Lower lobe of right lung (tissue), 2 donors: ENCODE data around the gene RNF225. TPM values are rescaled to one million over a fixed set of nuclear protein-coding genes. Genes with fewer than 3 reads are reported as not detected.

Experiments used
- ATAC-seq, 2 donors: fragments of 200-7000 bp; cut with Tn5 transposase; one replicate each; pipeline ENCODE4 v1.9.1; 2020 to 2022; ENCODE audit warnings: mild to moderate bottlenecking in 2 of 2, moderate library complexity in 2 of 2
- DNase-seq: peaks from one replicate; pipeline ENCODE4 v3.0.0-alpha.2; 2020
- H3K27ac ChIP-seq: fragments of 200-600 bp; one replicate; pipeline ENCODE4 v1.8.0; 2022
- H3K27me3 ChIP-seq: fragments of 200-600 bp; one replicate; pipeline ENCODE4 v1.8.0; 2022; ENCODE audit warnings: low read depth
- H3K36me3 ChIP-seq: fragments of 200-600 bp; one replicate; pipeline ENCODE4 v1.8.0; 2022; ENCODE audit warnings: mild to moderate bottlenecking
- H3K4me1 ChIP-seq: fragments of 200-600 bp; one replicate; pipeline ENCODE4 v1.8.0; 2022
- H3K4me3 ChIP-seq: fragments of 200-600 bp; one replicate; pipeline ENCODE4 v1.8.0; 2022; ENCODE audit warnings: mild to moderate bottlenecking
- H3K9me3 ChIP-seq: fragments of 200-600 bp; one replicate; pipeline ENCODE4 v1.8.0; 2022
- CTCF ChIP-seq: fragments of 200-600 bp; IDR thresholded peaks from one replicate; pipeline ENCODE4 v1.8.0; 2022; ENCODE audit warnings: antibody characterized with exemption, mild to moderate bottlenecking
- intact Hi-C: fragments of 100-400 bp; cut with DNase I; formaldehyde crosslinking; loops from one replicate; pipeline ENCODE4 v1.11.0; 2022
- total RNA-seq: library from RNA; stranded (reverse); fragmentation: NEBNext Ultra II Directional; extraction: Animal tissue kit (Norgen Biotek cat#: 25700); gene quantifications from one replicate; pipeline ENCODE4 v1.2.1, GENCODE V29; 2021
- donor health status: DM: no; HTN: yes; CAD: no; lungs with severe emphysema.

Gene RNF225
- total RNA-seq, 1 donor from 2014 or later = not detected

DNA sequence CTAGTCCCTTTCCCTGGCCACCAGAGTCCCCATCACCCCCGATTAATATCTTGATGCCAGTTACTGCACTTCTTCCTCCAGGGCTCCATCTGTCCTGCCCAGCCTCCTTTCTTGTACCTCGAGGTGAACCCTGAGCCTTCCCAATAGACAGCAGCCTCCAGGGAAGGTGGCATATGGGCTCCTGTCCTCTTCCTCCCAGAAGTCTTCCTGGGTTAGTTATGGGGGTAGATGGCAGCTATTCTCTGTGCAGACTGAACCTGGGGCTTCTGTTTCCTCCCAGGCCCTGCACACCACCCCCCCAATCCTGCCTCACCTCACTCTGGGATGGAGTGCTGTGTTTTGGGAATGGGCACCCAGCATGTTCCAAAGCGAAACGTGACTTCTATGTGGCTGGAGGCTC, 2.6 kb downstream of the RNF225 start:
- Histone ChIP-seq H3K27me3 (peaks cover 18% of the 10 kb centered on the region), H3K27ac (no peak overlapping the region), H3K9me3 (no peaks in the 10 kb centered on the region), H3K4me3 (no peak overlapping the region), H3K4me1 (peaks cover 16% of the 10 kb centered on the region), H3K36me3 (peaks cover 22% of the 10 kb centered on the region)
- intact Hi-C loops = no loop called here
- no peak for TF ChIP-seq CTCF
- ATAC-seq (no peak), DNase-seq (no peak)

- no peak overlapping the region for H3K4me3 ChIP-seq
- no peak for TF ChIP-seq CTCF
- peaks cover 18% of the 10 kb centered on the region for H3K27me3 ChIP-seq
- no peak overlapping the region for H3K27ac ChIP-seq
- ATAC-seq = no peak
- H3K9me3 ChIP-seq = no peaks in the 10 kb centered on the region
- peaks cover 18% of the 10 kb centered on the region for H3K36me3 ChIP-seq
- no peak for DNase-seq
- H3K4me1 ChIP-seq = peaks cover 16% of the 10 kb centered on the region
- intact Hi-C loops = no loop called here
Measured at GRCh38 chr19:58398545-58398944, 3.1 kb downstream of the RNF225 start.

GRCh38 chr19:58399903-58400302, 4.4 kb downstream of the RNF225 start:
- H3K4me3 ChIP-seq = no peak overlapping the region
- H3K4me1 ChIP-seq = peaks cover 16% of the 10 kb centered on the region
- no peak for TF ChIP-seq CTCF
- no peak overlapping the region for H3K27ac ChIP-seq
- DNase-seq (no peak), ATAC-seq (no peak)
- H3K9me3 ChIP-seq = no peaks in the 10 kb centered on the region
- intact Hi-C loops = no loop called here
- H3K36me3 ChIP-seq = peaks cover 4% of the 10 kb centered on the region
- peaks cover 18% of the 10 kb centered on the region for H3K27me3 ChIP-seq

DNA sequence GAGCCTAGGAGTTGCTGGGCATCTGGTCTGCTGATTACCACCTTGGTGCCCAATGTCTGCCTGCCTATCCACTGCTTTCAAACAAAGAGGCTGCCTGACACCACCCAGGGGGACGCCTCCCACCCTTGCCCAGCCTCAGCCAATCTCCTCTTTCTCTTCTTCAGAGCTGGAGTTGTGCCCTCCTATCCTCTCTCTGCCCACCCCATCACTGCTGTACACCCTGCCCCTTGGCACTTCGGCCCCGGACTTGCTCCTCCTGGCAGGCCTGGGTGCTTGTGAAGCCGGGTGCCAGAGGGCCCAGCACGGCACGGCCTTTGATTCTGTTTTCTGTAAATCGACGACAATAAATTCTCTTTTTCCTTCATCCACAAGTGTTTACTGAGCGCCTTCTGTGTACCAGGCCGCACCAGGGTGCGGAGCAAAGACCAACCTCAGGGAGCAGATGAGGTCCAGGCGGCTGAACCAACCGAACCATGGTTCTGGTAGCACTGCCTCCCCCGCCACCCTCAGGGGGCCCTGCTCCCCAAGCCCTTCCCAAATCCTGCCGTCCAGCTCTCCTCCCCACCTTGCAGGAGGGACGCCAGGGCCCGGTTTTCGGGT, 5.0 kb downstream of the RNF225 start:
- intact Hi-C loops = no loop called here
- DNase-seq (no peak), ATAC-seq (no peak)
- no peak for TF ChIP-seq CTCF
- Histone ChIP-seq H3K27me3 (peaks cover 18% of the 10 kb centered on the region), H3K4me3 (peak overlapping the region; percentile 71), H3K27ac (peak overlapping the region; percentile 82), H3K36me3 (no peaks in the 10 kb centered on the region), H3K4me1 (peaks cover 16% of the 10 kb centered on the region), H3K9me3 (no peaks in the 10 kb centered on the region)

DNA sequence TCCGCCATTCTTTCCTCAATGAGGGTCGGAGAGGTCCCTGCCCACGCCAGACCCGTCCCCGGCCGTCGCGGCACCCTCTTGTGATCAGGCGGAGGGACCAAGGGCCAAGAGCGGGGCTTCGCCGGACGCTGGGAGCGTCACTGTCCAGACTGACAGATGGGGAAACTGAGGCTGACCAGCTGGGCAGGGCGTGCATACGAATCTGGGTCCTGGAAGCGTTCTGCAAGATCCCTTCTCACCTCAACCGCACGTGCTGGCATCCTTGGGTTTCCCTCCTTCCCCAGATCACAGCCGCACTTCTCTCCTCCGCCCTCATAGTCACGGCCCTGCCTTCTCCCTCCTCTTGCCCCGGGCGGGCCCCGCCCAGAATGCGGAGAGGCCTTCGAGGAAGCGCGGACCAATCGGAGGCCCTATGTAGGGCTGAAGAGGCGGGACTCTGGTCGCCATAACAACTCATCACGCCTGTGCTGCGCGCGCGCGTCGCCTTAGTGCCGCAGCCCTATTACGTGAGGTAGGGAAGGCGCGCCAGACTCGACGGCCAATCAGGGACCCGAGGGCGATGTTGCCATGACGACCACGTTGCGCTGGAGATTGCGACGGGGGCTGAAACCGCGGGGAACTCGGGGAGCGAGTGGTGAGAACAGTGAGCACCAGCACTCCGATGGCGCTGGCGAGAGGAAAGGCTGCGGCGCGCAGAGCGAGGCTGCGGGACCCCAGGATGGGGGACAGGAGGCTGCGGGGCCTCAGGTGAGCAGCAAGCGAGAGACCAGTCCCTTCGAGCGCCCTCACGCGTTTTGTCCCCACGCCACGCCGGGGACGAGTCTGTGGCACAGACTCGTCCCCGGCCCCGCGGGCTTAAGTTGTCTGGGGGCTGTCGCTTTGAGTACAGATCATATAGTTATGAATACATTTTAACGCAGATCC, 5.7 kb downstream of the RNF225 start:
- TF ChIP-seq CTCF = no peak
- Histone ChIP-seq H3K4me3 (peak overlapping the region; percentile 71), H3K4me1 (peaks cover 16% of the 10 kb centered on the region), H3K36me3 (no peaks in the 10 kb centered on the region), H3K27me3 (peaks cover 13% of the 10 kb centered on the region), H3K9me3 (no peaks in the 10 kb centered on the region), H3K27ac (peak overlapping the region; percentile 82)
- intact Hi-C loops = no loop called here
- ATAC-seq (peak; percentile 98 to 99), DNase-seq (peak; percentile 100)
